HCT116 (cell line): ENCODE data around the gene LPAR2.

Experiments used
- CEBPB ChIP-seq: IDR thresholded peaks from 2 replicates; pipeline ENCODE4 v1.6.1; 2012; ENCODE audit warnings: low read depth
- EGR1 ChIP-seq: IDR thresholded peaks from 2 replicates; pipeline ENCODE4 v1.6.1; 2012; ENCODE audit warnings: low read depth
- EZH2 ChIP-seq: fragments of 200-600 bp; sonication (generic); IDR thresholded peaks from 2 replicates; pipeline ENCODE4 v1.6.1; 2017; ENCODE audit warnings: antibody characterized with exemption, mixed run types
- POLR2A ChIP-seq: IDR thresholded peaks from 2 replicates; pipeline ENCODE4 v1.7.0; 2011; ENCODE audit warnings: borderline replicate concordance; ENCODE audit not compliant: insufficient read depth, insufficient read length; ENCODE audit errors: extremely low read depth
- POLR2AphosphoS5 ChIP-seq: IDR thresholded peaks from 2 replicates; pipeline ENCODE4 v1.6.1; 2011; ENCODE audit warnings: mild to moderate bottlenecking, low read depth, low read length, moderate library complexity
- RAD21 ChIP-seq: IDR thresholded peaks from 2 replicates; pipeline ENCODE4 v1.6.1; 2012; ENCODE audit warnings: low read depth, mild to moderate bottlenecking
- REST ChIP-seq: IDR thresholded peaks from 2 replicates; pipeline ENCODE4 v1.6.1; 2012; ENCODE audit warnings: low read depth
- YY1 ChIP-seq: IDR thresholded peaks from 2 replicates; pipeline ENCODE4 v1.6.1; 2011; ENCODE audit warnings: low read length, low read depth, moderate library complexity, mild to moderate bottlenecking; ENCODE audit not compliant: insufficient replicate concordance; ENCODE audit errors: extremely low read depth
- ZNF274 ChIP-seq: fragments of 200-500 bp; sonication (Bioruptor generic); IDR thresholded peaks from 2 replicates; pipeline ENCODE4 v1.6.1; 2014; ENCODE audit warnings: mild to moderate bottlenecking, low read depth, low read length, inconsistent platforms
- TF ChIP-seq, protein P1 (sequence below), 3 experiments: fragments of 200-600 bp in 1 of 3; sonication (generic) in 1 of 3; IDR thresholded peaks in 2 of 3; conservative IDR thresholded peaks in 1 of 3; 2 replicates each; pipeline ENCODE4 v1.5.1; 2012 to 2017; ENCODE audit warnings: low read depth in 2 of 3, low read length in 2 of 3, antibody characterized with exemption in 1 of 3, borderline replicate concordance in 1 of 3, control low read depth in 1 of 3, mild to moderate bottlenecking in 1 of 3, mixed read lengths in 1 of 3, mixed run types in 1 of 3, moderate library complexity in 1 of 3; ENCODE audit not compliant: insufficient read depth in 1 of 3

GRCh38 chr19:19636573-19637185, 8.7 kb upstream of the LPAR2 start:
- TF ChIP-seq, protein P1, sequence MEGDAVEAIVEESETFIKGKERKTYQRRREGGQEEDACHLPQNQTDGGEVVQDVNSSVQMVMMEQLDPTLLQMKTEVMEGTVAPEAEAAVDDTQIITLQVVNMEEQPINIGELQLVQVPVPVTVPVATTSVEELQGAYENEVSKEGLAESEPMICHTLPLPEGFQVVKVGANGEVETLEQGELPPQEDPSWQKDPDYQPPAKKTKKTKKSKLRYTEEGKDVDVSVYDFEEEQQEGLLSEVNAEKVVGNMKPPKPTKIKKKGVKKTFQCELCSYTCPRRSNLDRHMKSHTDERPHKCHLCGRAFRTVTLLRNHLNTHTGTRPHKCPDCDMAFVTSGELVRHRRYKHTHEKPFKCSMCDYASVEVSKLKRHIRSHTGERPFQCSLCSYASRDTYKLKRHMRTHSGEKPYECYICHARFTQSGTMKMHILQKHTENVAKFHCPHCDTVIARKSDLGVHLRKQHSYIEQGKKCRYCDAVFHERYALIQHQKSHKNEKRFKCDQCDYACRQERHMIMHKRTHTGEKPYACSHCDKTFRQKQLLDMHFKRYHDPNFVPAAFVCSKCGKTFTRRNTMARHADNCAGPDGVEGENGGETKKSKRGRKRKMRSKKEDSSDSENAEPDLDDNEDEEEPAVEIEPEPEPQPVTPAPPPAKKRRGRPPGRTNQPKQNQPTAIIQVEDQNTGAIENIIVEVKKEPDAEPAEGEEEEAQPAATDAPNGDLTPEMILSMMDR (IDR thresholded peaks at IDR 0.05 in 2 of 3, conservative IDR thresholded peaks at IDR 0.05 in 1 of 3; ENCODE audit: borderline replicate concordance in 1 of 3, insufficient read depth in 1 of 3, low read depth in 2 of 3, low read length in 2 of 3), result no peak
- TF ChIP-seq POLR2AphosphoS5, result no peak
- TF ChIP-seq RAD21, result no peak
- TF ChIP-seq EZH2, result no peak
- TF ChIP-seq REST, result no peak
- TF ChIP-seq POLR2A, result no peak
- no peak for TF ChIP-seq YY1
- no peak for TF ChIP-seq ZNF274
- no peak for TF ChIP-seq EGR1
- no peak for TF ChIP-seq CEBPB
